H9 (cell line): ENCODE results near the gene PID1. TPM values are rescaled to one million over a fixed set of nuclear protein-coding genes. Genes with fewer than 3 reads are reported as not detected.
A peak's percentile ranks its signal among the peaks of the same experiment; 100 is the strongest.

Experiments used
- DNase-seq: peaks from one replicate; pipeline ENCODE4 v3.0.0-alpha.2; 2017
- H2AFZ ChIP-seq: one replicate; pipeline ENCODE4 v1.6.1; 2013; ENCODE audit warnings: mild to moderate bottlenecking, low read length, control low read depth, moderate library complexity
- H2AK5ac ChIP-seq: 2 replicates; pipeline ENCODE4 v1.6.1; 2013; ENCODE audit warnings: low read length, control low read depth, mixed read lengths; ENCODE audit not compliant: insufficient read length
- H2BK120ac ChIP-seq: one replicate; pipeline ENCODE4 v1.6.1; 2013; ENCODE audit warnings: low read depth, mild to moderate bottlenecking, low read length, control low read depth, inconsistent platforms; ENCODE audit not compliant: poor library complexity, severe bottlenecking
- H2BK12ac ChIP-seq: 2 replicates; pipeline ENCODE4 v1.6.1; 2013; ENCODE audit warnings: low read length, control low read depth, mixed read lengths, low read depth; ENCODE audit not compliant: insufficient read length
- H2BK15ac ChIP-seq: 2 replicates; pipeline ENCODE4 v1.6.1; 2013; ENCODE audit warnings: low read depth, low read length, control low read depth
- H2BK20ac ChIP-seq: one replicate; pipeline ENCODE4 v1.6.1; 2013; ENCODE audit warnings: low read depth, mild to moderate bottlenecking, low read length, control low read depth, inconsistent platforms; ENCODE audit not compliant: poor library complexity, severe bottlenecking
- H2BK5ac ChIP-seq: 2 replicates; pipeline ENCODE4 v1.6.1; 2013; ENCODE audit warnings: low read length, control low read depth, mixed read lengths; ENCODE audit not compliant: insufficient read length
- H3K14ac ChIP-seq: 2 replicates; pipeline ENCODE4 v1.6.1; 2013; ENCODE audit warnings: low read length, control low read depth; ENCODE audit not compliant: insufficient read depth
- H3K18ac ChIP-seq: 2 replicates; pipeline ENCODE4 v1.6.1; 2013; ENCODE audit warnings: low read depth, mild to moderate bottlenecking, mixed read lengths, low read length, control low read depth; ENCODE audit not compliant: insufficient read length
- H3K23ac ChIP-seq: 2 replicates; pipeline ENCODE4 v1.6.1; 2013; ENCODE audit warnings: low read length, control low read depth, mixed read lengths, low read depth; ENCODE audit not compliant: insufficient read length
- H3K23me2 ChIP-seq: 2 replicates; pipeline ENCODE4 v1.6.1; 2013; ENCODE audit warnings: low read depth, mild to moderate bottlenecking, mixed read lengths, low read length, control low read depth; ENCODE audit not compliant: insufficient read length, poor library complexity, severe bottlenecking
- H3K27ac ChIP-seq: 2 replicates; pipeline ENCODE4 v1.5.1; 2013; ENCODE audit warnings: low read length, control low read depth, mixed read lengths, low read depth; ENCODE audit not compliant: insufficient read length
- H3K27me3 ChIP-seq: 2 replicates; pipeline ENCODE4 v1.6.1; 2013; ENCODE audit warnings: low read length, control low read depth, inconsistent platforms; ENCODE audit not compliant: insufficient read depth
- H3K4ac ChIP-seq: 2 replicates; pipeline ENCODE4 v1.6.1; 2013; ENCODE audit warnings: low read depth, mild to moderate bottlenecking, control low read depth, inconsistent platforms, low read length, moderate library complexity
- H3K4me1 ChIP-seq: 2 replicates; pipeline ENCODE4 v1.6.1; 2013; ENCODE audit warnings: low read length, control low read depth, inconsistent platforms; ENCODE audit not compliant: insufficient read depth
- H3K4me2 ChIP-seq: 2 replicates; pipeline ENCODE4 v1.6.1; 2013; ENCODE audit warnings: low read length, control low read depth, mixed read lengths; ENCODE audit not compliant: insufficient read length, insufficient read depth
- H3K56ac ChIP-seq: 2 replicates; pipeline ENCODE4 v1.6.1; 2013; ENCODE audit warnings: low read depth, mild to moderate bottlenecking, mixed read lengths, low read length, control low read depth; ENCODE audit not compliant: insufficient read length
- H3K79me1 ChIP-seq: 2 replicates; pipeline ENCODE4 v1.6.1; 2013; ENCODE audit warnings: low read depth, mild to moderate bottlenecking, moderate library complexity, low read length, control low read depth, inconsistent platforms; ENCODE audit not compliant: insufficient read depth, poor library complexity, severe bottlenecking
- H3K79me2 ChIP-seq: 2 replicates; pipeline ENCODE4 v1.6.1; 2013; ENCODE audit warnings: low read length, control low read depth, inconsistent platforms; ENCODE audit not compliant: insufficient read depth
- H3K9ac ChIP-seq: 2 replicates; pipeline ENCODE4 v1.6.1; 2013; ENCODE audit warnings: low read length, control low read depth, mixed read lengths; ENCODE audit not compliant: insufficient read length; ENCODE audit errors: extremely low read depth
- H3K9me3 ChIP-seq: one replicate; pipeline ENCODE4 v1.6.1; 2013; ENCODE audit warnings: low read depth, low read length, inconsistent platforms; ENCODE audit not compliant: control insufficient read depth
- H3T11ph ChIP-seq: one replicate; pipeline ENCODE4 v1.6.1; 2013; ENCODE audit warnings: mild to moderate bottlenecking, low read length, control low read depth, inconsistent platforms
- H4K20me1 ChIP-seq: one replicate; pipeline ENCODE4 v1.6.1; 2013; ENCODE audit not compliant: control insufficient read depth, insufficient read length, insufficient read depth
- H4K5ac ChIP-seq: 2 replicates; pipeline ENCODE4 v1.6.1; 2013; ENCODE audit warnings: low read depth, mild to moderate bottlenecking, mixed read lengths, low read length, control low read depth; ENCODE audit not compliant: insufficient read length
- H4K8ac ChIP-seq: replicated peaks from 2 replicates; pipeline ENCODE4 v1.6.1; 2013; ENCODE audit warnings: low read length, control low read depth, mixed read lengths, low read depth; ENCODE audit not compliant: insufficient read length
- H4K91ac ChIP-seq: 2 replicates; pipeline ENCODE4 v1.6.1; 2013; ENCODE audit warnings: low read depth, mild to moderate bottlenecking, moderate library complexity, mixed read lengths, low read length, control low read depth; ENCODE audit not compliant: insufficient read length
- H3K27ac Mint-ChIP-seq, 3 experiments: 2 replicates in 2 of 3; 3 replicates in 1 of 3; pipeline ENCODE4 v1.8.0; 2020 to 2021; ENCODE audit warnings: mixed read lengths in 3 of 3, mild to moderate bottlenecking in 1 of 3, moderate library complexity in 1 of 3
- H3K27me3 Mint-ChIP-seq: 2 replicates; pipeline ENCODE4 v1.8.0; 2021; ENCODE audit warnings: low read depth, mild to moderate bottlenecking, moderate library complexity, mixed read lengths
- H3K36me3 Mint-ChIP-seq, 3 experiments: 2 replicates in 2 of 3; 3 replicates in 1 of 3; pipeline ENCODE4 v1.8.0; 2020 to 2021; ENCODE audit warnings: low read depth in 3 of 3, mixed read lengths in 3 of 3; ENCODE audit not compliant: insufficient read depth in 1 of 3
- H3K4me1 Mint-ChIP-seq, 2 experiments: 2 replicates each; pipeline ENCODE4 v1.8.0; 2020; ENCODE audit warnings: mixed read lengths in 2 of 2
- H3K4me3 Mint-ChIP-seq, 2 experiments: 2 replicates in 1 of 2; 3 replicates in 1 of 2; pipeline ENCODE4 v1.8.0; 2020 to 2021; ENCODE audit warnings: mild to moderate bottlenecking in 2 of 2, mixed read lengths in 2 of 2, moderate library complexity in 1 of 2
- H3K9me3 Mint-ChIP-seq, 2 experiments: 2 replicates in 1 of 2; 3 replicates in 1 of 2; pipeline ENCODE4 v1.8.0; 2020; ENCODE audit warnings: mild to moderate bottlenecking in 2 of 2, mixed read lengths in 2 of 2, moderate library complexity in 1 of 2
- CTCF ChIP-seq: fragments of 200-600 bp; sonication (generic); conservative IDR thresholded peaks from 3 replicates; pipeline ENCODE4 v1.8.0; 2021; ENCODE audit warnings: antibody characterized with exemption, mild to moderate bottlenecking
- total RNA-seq: library from RNA; stranded (reverse); gene quantifications from 2 replicates; pipeline ENCODE4 v1.2.1, GENCODE V29; 2021

The PID1 gene
- total RNA-seq, 1 experiment from 2014 or later, result 1.4 TPM

GRCh38 chr2:229275506-229275905 lies 4.4 kb upstream of the PID1 start:
- H3K4me3 Mint-ChIP-seq, result no peak overlapping the region
- H4K20me1 ChIP-seq, result no peaks in the 10 kb centered on the region
- H3K9me3 Mint-ChIP-seq, result no peaks in the 10 kb centered on the region
- H3K27me3 Mint-ChIP-seq, result peaks cover 33% of the 10 kb centered on the region
- H3K9me3 ChIP-seq, result no peaks in the 10 kb centered on the region
- no peak overlapping the region for H3K4ac ChIP-seq
- no peak overlapping the region for H2AFZ ChIP-seq
- no peak overlapping the region for H3K56ac ChIP-seq
- peak overlapping the region; percentile 63 for H3K23ac ChIP-seq
- H3K27ac Mint-ChIP-seq, result no peak overlapping the region
- H2BK120ac ChIP-seq, result no peak overlapping the region
- no peak overlapping the region for H3K18ac ChIP-seq
- no peaks in the 10 kb centered on the region for H3K79me1 ChIP-seq
- H3K4me1 ChIP-seq, result no peaks in the 10 kb centered on the region
- H4K91ac ChIP-seq, result no peak overlapping the region
- H3K79me2 ChIP-seq, result no peaks in the 10 kb centered on the region
- H3K4me2 ChIP-seq, result no peak overlapping the region
- no peak overlapping the region for H2BK12ac ChIP-seq
- no peak overlapping the region for H3K14ac ChIP-seq
- no peak overlapping the region for H4K8ac ChIP-seq
- H3K36me3 Mint-ChIP-seq, result no peaks in the 10 kb centered on the region
- no peak overlapping the region for H3T11ph ChIP-seq
- H3K9ac ChIP-seq, result no peak overlapping the region
- DNase-seq, result no peak
- H2BK20ac ChIP-seq, result no peak overlapping the region
- no peak for TF ChIP-seq CTCF
- H3K4me1 Mint-ChIP-seq, result peaks cover 21 to 24% of the 10 kb centered on the region in 2 experiments
- H2BK15ac ChIP-seq, result no peak overlapping the region
- H4K5ac ChIP-seq, result no peak overlapping the region
- H3K27me3 ChIP-seq, result no peaks in the 10 kb centered on the region; the same call in 1 of the 2 replicates
- no peak overlapping the region for H2AK5ac ChIP-seq
- peaks cover 4% of the 10 kb centered on the region for H3K23me2 ChIP-seq
- H3K27ac ChIP-seq, result no peak overlapping the region
- H2BK5ac ChIP-seq, result no peak overlapping the region
